Fibroblast of gingiva (primary cell): ENCODE results near the gene MLLT3.
"Not testable (repeated sequence)": the region's sequence is repeated elsewhere in the genome, so short reads cannot be mapped to it uniquely, and the experiment has no call there.

Experiments
- DNase-seq: peaks from one replicate; pipeline ENCODE4 v3.0.0-alpha.2; 2011; ENCODE audit warnings: low read depth

Gene MLLT3

DNA sequence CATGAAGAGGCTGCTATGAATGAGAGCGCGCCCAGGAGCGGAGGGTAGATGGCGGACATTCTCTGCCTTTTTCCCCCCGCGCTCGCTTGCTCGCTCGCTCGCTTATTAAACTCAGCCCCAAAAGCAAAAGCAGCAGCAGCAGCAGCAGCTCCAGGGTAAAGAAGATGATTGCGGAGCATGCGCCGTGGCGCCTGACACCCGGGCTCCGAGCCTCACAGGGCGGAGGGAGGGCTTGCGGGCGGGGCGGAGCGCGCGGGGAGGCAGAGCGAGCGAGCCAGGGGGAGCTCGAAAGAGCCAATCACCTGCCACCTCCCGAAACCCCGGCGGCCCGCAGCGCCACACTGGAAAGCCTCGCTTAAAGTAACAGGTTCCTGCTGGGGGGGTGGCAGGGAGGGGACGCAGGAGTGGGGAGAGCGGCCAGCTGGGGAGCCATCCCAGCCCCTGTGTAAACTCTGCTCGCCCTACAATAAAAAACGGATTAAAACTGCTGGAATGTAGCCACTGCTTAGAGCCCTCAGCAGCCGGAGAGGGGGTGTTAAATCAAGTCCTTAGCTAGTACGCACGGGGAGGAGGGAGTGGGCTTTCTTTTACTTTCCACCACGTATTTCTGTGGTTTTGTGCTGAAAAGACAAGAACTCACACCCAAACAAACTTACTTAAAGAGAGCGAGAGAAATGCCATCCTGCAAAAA lies at the start of gene MLLT3:
TSS of gene MLLT3 (minus strand) at position 170 of the 691 bp plus-strand sequence.
- DNase-seq: peak; percentile 96

DNA sequence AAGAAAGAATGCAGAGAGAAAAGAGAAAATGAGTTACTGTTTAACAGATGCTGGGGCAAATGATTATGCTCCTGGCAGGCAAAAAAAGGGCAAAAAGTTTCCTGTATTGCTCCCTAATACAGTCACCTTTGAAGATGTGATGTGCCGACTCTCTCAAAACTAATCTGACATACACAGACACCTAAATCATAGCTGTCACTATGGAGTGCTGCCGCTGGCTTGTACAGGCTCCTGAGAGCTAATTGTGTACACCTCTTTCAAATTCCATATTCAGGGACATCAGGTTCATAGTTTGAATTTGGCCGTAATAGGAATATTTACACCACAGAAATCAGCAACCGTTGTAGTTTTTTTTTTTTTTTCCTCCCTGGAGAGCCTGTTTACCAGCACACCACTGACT lies 49.3 kb upstream of the MLLT3 start:
- no peak for DNase-seq

DNA sequence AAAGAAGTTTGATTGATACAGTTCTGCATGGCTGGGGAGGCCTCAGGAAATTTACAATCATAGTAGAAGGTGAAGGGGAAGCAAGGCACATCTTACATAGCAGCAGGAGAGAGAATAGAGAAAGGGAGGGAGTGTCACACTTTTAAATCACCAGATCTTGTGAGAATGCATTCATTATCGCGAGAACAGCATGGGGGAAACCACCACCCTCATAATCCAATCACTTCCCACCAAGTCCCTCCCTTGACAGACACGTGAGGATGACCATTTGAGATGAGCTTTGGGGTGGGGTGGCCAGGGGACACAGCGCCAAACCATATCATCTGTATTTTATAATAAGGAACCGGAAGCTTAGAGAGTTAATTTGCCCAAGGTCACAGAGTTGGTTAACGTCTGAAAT lies 48.1 kb upstream of the MLLT3 start:
- no peak for DNase-seq

DNA sequence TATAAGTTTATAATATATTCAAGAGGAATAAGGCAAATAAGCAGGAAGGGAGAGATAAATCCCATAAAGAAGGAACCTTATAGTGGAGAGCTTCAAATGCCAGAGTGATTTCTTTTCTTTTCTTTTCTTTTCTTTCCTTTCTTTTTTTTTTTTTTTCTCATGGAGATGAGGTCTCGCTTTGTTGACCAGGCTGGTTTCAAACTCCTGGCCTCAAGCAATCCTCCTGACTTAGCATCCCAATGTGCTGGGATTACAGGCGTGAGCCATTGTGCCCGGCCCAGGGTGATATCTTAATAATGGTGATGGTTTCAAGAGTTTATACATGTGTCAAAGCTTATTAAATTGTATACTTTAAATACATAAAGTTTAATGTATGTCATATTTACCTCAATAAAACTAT lies 42.2 kb upstream of the MLLT3 start:
- no peak for DNase-seq

DNA sequence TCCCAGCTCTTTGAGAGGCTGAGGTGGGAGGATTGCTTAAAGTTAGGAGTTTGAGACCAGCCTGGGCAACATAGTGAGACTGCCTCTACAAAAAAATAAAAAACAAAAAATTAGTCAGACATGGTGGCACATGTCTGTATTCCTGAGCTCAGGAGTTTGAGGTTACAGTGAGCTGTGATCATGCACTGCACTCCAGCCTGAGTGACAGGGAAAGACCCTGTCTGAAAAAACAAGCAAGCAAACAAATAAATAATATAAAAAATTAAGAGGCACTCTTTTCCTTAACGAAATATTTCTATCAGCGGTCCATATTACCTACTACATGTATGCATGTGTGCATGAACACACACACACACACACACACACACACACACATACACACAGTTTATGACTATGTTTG lies 40.8 kb upstream of the MLLT3 start:
- DNase-seq: no peak

DNA sequence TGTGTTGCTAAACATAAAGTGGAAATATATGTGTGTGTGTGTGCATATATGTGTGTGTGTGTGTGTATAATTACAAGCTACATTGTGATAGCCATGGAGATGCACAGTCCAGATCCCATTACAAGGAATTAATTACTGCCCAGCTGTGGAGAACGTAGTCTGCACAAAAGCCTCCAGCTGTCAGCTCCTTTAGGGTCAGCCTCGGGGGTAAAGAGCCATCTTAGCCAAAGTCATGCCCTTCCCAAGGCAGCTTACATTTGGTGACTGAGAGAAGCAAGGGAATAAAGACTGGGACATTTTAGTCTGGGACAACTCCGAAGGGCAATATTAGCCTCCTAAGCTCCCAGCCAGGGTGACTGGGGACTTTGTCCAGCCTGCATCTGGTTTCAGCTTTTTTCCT lies 39.9 kb upstream of the MLLT3 start:
- DNase-seq: no peak

DNA sequence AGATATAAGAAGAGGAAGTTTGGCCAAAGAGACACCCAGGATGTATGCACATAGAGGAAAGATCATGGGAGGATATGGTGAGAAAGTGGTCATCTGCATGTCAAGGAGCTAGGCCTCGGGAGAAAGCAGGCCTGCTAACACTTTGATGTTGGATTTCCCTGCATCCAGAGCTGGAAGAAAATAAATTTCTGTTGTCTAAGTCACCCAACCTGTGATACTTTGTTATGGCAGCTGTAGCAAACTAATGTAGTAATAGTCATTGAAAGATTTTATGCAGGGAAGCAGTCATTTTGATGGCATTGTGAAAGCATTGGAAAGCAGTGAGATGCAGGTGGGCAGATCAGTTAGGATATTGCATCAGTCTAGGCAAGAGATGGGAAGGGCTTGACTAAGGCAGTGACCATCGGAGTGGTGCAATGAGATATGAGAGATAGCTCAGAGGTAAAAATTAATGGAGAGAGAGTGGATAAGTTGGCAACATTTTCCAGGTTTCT lies 37.2 kb upstream of the MLLT3 start:
- DNase-seq: no peak

DNA sequence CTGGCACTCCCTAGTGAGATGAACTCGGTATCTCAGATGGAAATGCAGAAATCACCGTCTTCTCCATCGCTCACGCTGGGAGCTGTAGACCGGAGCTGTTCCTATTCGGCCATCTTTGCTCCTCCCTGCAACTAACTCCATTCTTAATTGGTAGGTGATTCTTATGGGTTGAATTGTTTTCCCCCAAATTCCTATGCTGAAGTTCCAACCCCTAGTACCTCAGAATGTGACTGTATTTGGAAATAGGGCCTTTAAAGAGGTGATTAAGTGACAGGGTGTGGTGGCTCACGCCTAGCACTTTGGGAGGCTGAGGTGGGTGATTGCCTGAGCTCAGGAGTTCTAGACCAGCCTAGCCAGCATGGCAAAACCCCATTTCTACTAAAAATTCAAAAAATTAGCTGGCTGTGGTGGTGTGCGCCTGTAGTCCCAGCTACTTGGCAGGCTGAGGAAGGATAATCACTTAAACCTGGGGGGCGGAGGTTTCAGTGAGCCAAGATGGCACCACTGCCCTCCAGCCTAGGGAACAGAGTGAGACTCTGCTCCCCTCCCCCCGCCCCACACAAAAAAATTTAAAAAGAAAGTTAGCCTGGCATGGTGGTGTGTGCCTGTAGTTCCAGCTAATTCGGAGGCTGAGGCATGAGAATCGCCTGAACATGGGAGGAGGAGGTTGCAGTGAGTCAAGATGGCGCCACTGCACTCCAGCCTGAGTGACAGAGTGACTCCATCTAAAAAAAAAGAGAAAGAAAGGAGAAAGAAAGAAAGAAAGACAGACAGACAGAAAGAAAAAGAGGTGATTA lies 36.6 kb upstream of the MLLT3 start:
- DNase-seq: no peak

DNA sequence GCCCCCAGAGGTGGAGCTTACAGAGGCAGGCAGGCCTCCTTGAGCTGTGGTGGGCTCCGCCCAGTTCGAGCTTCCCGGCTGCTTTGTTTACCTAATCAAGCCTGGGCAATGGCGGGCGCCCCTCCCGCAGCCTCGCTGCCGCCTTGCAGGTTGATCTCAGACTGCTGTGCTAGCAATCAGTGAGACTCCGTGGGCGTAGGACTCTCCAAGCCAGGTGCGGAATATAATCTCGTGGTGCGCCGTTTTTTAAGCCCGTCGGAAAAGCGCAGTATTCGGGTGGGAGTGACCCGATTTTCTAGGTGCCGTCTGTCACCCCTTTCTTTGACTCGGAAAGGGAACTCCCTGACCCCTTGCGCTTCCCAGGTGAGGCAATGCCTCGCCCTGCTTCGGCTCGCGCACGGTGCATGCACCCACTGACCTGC lies 36.0 kb upstream of the MLLT3 start:
- DNase-seq: not testable (repeated sequence)

DNA sequence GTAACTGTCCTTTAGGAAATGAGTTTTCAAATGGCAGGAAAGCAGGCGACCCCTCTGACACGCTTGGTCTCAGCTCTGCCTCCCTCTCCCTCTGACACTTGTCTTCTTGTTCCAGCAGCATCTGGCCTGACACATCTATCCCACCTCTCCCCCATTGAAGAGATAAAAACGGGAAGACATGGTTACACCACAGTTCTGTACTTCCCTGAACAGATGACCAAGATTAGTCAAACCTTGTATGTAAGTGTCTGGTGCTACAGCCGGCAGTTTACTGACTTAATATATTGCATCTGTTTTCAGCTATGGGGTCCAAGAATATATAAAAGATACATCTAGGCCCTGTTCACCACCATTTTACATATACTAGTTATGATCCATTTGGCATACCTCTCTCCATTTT lies 29.6 kb upstream of the MLLT3 start:
- DNase-seq: no peak

DNA sequence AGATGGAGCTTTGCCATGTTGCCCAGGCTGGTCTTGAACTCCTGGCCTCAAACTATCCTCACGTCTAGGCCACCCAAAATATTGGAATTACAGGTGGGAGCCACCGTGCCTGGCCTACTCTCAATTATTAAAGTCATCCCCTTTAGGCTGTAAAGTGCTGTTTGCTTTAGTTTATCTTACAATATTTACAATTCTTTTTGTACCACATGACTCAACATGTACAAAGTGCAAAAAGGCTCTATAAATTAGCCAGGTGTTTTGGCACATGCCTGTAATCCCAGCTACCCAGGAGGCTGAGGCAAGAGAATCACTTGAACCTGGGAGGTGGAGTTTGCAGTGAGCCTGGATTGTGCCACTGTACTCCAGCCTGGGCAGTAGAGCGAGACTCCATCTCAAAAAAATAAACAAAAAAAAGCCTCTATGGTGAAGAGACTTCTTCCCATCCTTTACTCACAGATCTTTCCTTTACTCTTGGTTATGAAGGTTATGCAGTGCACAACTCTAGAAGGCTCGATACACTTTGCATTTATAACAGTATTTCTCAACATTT lies 28.5 kb upstream of the MLLT3 start:
- DNase-seq: no peak

DNA sequence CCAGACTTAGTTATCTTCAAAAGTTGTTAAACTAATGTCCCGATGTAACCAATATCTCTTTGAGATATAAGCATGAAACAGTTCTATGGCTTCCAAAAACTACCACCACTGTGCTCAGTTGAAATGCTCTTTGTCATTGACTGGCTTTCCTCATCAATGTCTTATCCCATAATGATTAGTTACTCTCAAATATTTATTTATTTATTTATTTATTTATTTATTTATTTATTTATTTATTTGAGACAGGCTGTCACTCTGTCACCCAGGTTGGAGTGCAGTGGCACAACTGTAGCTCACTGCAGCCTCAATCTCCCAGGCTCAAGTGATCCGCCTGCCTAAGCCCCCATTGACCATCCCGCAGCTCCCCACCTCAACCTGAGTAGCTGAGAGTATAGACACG lies 28.0 kb upstream of the MLLT3 start:
- no peak for DNase-seq

DNA sequence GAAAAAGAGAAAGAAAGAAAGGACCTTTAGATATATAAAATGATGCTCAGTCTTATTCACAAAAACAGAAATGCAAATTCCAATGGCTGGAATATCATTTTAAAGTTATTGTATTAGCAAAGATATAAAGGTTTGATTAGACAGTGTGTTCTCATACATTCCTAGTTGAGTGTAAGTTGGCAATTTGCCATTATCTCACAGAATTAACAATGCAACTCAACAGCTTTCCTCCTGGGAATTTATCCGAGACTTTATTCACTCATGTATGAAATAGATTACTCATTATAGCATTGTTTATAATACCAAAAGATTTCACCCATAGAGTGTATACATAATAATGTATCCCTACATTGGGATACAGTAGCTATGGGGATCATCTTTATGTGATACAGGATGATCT lies 27.1 kb upstream of the MLLT3 start:
- no peak for DNase-seq

DNA sequence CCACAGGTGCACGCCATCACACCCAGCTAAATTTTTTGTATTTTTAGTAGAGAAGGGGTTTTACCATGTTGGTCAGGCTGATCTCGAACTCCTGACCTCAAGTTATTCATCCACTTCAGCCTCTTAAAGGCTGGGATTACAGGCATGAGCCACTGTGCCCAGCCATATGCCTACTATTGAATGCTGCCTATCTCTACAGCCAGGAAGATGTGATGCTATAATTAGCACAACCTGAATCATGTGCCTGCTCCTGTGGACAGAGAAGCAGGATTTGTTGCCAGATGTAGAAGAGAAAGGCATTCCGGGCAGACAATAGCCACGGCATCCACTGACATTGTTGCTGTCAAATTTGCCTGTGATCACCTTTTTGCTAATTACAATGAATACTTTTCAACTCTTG lies 24.4 kb upstream of the MLLT3 start:
- DNase-seq: no peak

DNA sequence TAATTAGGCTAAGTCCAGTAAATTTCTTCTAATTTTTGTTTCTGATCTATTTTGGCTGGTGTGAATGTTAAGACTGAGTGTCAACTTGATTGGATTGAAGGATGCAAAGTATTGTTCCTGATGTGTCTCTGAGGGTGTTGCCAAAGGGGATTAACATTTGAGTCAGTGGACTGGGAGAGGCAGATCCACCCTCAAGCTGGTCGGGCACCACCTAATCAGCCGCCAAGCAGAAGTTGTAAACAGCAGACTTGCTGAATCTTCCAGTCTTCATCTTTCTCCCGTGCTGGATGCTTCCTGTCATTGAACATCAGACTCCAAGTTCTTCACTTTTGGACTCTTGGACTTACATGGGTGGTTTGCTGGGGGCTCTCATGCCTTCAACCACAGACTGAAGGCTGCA lies 21.4 kb upstream of the MLLT3 start:
- no peak for DNase-seq

DNA sequence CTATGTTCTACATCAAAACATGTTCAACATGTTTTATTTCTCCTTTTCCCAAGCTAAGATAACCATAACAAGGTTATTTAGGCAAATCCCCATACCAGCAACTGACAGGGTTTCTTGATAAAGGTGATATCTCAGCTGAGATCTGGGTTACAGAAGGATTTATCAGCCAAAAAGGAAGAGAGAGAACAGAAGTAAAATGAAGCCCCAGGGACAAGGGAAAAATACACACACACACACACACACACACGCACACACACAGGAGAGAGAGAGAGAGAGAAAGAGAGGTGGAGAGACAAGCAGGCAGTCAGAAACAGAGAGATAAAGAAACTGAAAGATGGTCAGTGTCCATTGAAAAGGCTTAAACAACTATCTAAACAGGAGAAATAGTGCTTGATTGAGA lies 19.7 kb upstream of the MLLT3 start:
- no peak for DNase-seq

DNA sequence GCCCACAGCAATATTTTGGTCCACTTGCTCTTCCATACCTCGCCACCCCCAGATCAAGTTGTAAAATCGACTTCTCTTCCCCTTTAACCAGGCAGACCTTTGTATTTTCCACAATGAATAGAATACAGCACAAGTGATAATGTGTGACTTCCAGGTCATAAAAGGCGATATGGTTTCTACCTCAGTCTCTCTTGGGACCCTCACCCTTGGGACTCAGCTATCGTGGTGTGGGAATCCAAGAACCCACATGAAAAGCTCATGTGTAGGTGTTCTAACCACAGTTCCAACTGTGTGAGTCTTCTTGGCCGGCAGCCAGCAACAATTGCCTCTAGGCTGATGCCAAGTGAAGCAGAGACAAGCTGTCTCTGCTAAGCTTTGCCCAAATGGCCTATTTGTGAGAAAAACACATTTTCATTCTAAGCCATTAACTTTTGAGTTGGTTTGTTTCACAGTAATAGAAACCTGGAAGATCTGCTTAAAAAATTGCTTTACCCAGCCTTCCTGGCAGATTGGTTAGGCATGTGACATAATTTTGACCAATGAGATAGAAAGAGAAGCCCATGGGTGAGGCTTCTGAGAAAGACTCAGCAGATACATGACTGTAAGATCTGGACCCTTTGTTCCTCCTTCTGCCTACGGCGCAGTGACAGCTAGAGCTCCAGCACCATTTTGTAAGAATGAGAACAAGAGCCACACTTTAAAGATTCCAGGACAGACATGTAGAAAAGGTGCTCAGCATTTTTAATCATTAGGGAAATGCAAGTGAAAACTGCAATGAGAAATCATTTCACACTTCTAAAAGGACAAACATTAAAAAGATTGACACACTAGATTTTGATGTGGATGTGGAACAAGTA lies 18.3 kb upstream of the MLLT3 start:
- no peak for DNase-seq

DNA sequence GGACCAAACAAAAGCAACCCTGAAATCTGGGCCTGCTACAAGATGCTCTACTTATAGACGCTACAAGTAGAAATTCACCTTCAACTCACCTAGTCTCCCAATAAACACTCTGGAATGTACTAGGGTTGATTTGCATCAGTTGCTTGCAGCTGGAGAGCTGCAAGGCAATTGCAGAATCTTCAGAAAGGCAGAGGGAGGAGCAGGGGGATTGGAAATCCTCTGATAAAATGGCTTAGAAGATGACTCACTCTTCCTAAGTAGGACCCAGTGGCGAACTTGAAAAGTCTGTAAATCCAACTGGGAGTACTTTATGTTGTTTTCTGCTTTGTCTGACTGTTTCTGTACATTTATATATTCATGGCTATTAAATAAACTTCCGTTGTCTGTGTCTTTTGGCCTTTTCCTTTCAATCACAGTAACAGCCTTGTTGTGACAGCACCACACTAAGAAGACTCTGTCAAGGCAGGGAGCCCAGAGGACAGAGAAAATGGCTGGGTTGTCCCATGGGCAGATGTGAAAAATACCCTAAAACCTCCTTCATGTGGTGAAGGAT lies 14.7 kb upstream of the MLLT3 start:
- no peak for DNase-seq

DNA sequence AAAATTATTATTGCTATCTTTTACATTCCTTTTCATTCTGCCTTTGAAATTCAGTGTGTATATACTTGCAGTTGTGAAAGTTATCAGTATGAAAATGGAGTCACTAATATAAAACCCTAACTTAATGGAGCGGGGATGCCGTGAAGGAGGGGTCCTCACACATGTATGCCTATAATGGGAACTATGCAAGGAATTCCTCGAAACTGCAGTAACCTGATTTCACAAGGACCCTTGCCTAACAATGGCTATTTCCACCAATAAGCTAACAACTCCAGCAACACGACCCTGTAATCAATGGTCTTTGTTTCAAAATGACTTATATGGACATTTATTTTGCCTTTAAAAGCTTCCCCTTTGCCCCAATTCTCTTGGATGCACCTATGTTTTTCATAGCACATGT lies 12.6 kb upstream of the MLLT3 start:
- no peak for DNase-seq

DNA sequence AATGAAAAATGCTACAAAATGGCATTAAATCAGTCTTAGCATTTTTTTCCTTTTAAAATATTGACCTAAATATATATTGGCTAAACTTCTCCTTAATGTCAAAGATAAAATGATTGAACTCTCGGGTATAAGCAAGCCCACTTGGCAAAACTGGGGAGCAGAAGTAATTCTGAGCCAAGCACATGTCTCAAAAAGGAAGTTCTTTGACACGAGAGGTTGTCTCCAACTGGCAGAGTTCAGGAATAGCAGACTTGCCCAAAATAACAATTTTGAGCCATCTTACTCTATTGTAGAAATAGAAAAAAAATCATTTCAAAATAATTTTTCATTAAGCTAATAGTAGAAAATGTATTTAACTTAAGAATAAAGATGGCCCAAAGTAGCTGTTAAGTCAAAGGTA lies 10.4 kb upstream of the MLLT3 start:
- no peak for DNase-seq

DNA sequence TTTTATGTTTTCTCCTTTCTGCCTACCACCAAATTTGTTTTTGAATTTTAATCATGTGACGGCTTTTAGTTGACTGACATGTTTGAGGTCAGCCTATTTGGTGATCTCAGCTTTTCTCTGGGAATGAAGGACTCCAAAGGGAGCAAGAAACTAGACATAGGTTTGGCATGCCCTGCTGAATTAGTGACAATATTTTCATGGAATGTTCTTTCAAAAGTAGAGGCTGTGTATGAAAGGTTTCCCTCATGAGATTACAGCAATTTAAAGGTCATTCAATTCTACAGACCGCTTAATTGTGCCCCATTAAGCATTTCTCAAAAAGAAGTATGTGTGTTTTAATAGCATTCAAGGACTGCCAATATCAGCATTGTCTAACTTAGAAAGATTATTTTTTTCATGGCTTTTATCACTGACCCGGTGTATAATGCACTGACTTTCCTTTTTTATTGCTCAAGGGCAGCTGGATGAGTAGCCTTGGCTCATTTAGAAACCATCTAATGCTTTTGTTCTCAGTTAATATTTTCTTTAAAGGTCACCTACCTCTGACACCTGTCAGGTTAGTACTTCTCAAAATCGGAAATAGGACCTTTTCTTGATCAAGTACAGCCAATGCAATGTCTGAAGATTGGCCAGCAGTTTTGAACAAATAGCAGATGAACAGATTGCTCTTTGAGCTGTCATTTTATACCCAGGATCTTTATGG lies 8.1 kb upstream of the MLLT3 start:
- DNase-seq: no peak

DNA sequence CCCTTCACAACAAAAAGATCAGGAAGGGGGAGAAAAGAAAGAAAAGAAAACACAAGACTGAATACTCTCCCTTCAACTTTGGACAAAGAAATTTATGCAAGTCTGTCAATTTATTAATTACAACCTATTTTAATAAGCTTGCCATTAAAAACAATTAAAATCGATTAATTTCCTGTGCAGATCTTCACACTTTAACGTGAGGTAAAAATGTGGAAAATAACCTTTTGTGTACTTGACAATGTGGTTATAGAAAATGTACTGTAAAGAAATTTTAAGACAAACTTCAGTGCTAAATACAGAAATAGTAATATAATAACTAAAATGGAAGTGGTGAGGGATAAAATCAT lies 2.7 kb upstream of the MLLT3 start:
- DNase-seq: no peak
